Tibial nerve (tissue), 4 donors: Measurements from ENCODE around the gene INSYN1.

ENCODE experiments used
- EP300 ChIP-seq, 2 donors: sonication (generic); formaldehyde crosslinking; IDR thresholded peaks; one replicate each; pipeline ENCODE4 v1.6.1; 2017; ENCODE audit warnings: antibody characterized with exemption in 2 of 2, mild to moderate bottlenecking in 1 of 2
- POLR2A ChIP-seq, 2 donors: fragments of 450-650 bp; IDR thresholded peaks; one replicate each; pipeline ENCODE4 v1.6.1; 2017; ENCODE audit warnings: antibody characterized with exemption in 2 of 2, mild to moderate bottlenecking in 2 of 2, moderate library complexity in 2 of 2
- TF ChIP-seq, protein P1 (sequence below), 5 experiments: fragments of 200-600 bp in 3 of 5; fragments of 450-650 bp in 2 of 5; sonication (generic) in 3 of 5; IDR thresholded peaks; one replicate each; pipeline ENCODE4 v1.5.1; 2016 to 2019; ENCODE audit warnings: antibody characterized with exemption in 5 of 5, mild to moderate bottlenecking in 3 of 5, moderate library complexity in 2 of 5

DNA sequence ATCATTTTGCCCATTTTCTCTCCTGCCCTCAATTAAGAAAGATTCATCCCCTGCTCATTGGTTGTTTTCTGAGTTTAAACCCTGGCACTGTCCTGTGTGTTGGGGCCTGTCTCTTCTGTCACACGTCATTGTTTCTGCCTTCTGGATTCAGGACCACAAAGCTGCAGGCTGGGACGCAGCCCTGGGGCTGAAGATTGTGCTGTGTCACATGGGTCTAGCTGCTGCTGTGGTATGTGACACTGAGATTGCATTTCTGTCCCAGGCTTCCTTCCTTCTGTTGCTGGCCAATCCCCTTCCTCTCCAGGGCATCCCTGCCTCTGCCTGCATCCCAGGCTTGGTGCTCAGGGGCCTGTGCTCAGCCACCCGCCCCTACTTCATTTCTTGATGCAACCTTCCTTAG lies 28.9 kb downstream of the INSYN1 start:
- TF ChIP-seq, protein P1, sequence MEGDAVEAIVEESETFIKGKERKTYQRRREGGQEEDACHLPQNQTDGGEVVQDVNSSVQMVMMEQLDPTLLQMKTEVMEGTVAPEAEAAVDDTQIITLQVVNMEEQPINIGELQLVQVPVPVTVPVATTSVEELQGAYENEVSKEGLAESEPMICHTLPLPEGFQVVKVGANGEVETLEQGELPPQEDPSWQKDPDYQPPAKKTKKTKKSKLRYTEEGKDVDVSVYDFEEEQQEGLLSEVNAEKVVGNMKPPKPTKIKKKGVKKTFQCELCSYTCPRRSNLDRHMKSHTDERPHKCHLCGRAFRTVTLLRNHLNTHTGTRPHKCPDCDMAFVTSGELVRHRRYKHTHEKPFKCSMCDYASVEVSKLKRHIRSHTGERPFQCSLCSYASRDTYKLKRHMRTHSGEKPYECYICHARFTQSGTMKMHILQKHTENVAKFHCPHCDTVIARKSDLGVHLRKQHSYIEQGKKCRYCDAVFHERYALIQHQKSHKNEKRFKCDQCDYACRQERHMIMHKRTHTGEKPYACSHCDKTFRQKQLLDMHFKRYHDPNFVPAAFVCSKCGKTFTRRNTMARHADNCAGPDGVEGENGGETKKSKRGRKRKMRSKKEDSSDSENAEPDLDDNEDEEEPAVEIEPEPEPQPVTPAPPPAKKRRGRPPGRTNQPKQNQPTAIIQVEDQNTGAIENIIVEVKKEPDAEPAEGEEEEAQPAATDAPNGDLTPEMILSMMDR (IDR thresholded peaks at IDR 0.05), result no peak
- no peak for TF ChIP-seq POLR2A (IDR thresholded peaks at IDR 0.05)
- no peak for TF ChIP-seq EP300 (IDR thresholded peaks at IDR 0.05)
